ENCODE measurements around the gene SKIC3.

The SKIC3 gene

GRCh38 chr5:95563367-95563766 is 8.6 kb upstream of the SKIC3 start:
- H3K4me3 Mint-ChIP-seq: no peak overlapping the region
- TF ChIP-seq, protein P1, sequence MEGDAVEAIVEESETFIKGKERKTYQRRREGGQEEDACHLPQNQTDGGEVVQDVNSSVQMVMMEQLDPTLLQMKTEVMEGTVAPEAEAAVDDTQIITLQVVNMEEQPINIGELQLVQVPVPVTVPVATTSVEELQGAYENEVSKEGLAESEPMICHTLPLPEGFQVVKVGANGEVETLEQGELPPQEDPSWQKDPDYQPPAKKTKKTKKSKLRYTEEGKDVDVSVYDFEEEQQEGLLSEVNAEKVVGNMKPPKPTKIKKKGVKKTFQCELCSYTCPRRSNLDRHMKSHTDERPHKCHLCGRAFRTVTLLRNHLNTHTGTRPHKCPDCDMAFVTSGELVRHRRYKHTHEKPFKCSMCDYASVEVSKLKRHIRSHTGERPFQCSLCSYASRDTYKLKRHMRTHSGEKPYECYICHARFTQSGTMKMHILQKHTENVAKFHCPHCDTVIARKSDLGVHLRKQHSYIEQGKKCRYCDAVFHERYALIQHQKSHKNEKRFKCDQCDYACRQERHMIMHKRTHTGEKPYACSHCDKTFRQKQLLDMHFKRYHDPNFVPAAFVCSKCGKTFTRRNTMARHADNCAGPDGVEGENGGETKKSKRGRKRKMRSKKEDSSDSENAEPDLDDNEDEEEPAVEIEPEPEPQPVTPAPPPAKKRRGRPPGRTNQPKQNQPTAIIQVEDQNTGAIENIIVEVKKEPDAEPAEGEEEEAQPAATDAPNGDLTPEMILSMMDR (IDR thresholded peaks at IDR 0.05; ENCODE audit: unreplicated experiment in 3 of 3): no peak

GRCh38 chr5:95562282-95562681 is 7.5 kb upstream of the SKIC3 start:
- H3K4me3 Mint-ChIP-seq: no peak overlapping the region
- H3K4me1 Mint-ChIP-seq: peaks cover 8% of the 10 kb centered on the region
- TF ChIP-seq, protein P1 (IDR thresholded peaks at IDR 0.05; ENCODE audit: unreplicated experiment in 3 of 3): no peak
- no peak overlapping the region for H3K27ac Mint-ChIP-seq
- no peaks in the 10 kb centered on the region for H3K9me3 Mint-ChIP-seq
- H3K27me3 Mint-ChIP-seq (ENCODE audit: low read depth): no peaks in the 10 kb centered on the region
- peaks cover 9% of the 10 kb centered on the region for H3K36me3 Mint-ChIP-seq (ENCODE audit: low read depth)

More at GRCh38 chr5:95563367-95563766, 8.6 kb upstream of the SKIC3 start:
- peaks cover 8% of the 10 kb centered on the region for H3K4me1 Mint-ChIP-seq
- no peak overlapping the region for H3K27ac Mint-ChIP-seq
- no peaks in the 10 kb centered on the region for H3K9me3 Mint-ChIP-seq
- no peaks in the 10 kb centered on the region for H3K27me3 Mint-ChIP-seq (ENCODE audit: low read depth)
- H3K36me3 Mint-ChIP-seq (ENCODE audit: low read depth): peaks cover 13% of the 10 kb centered on the region

DNA sequence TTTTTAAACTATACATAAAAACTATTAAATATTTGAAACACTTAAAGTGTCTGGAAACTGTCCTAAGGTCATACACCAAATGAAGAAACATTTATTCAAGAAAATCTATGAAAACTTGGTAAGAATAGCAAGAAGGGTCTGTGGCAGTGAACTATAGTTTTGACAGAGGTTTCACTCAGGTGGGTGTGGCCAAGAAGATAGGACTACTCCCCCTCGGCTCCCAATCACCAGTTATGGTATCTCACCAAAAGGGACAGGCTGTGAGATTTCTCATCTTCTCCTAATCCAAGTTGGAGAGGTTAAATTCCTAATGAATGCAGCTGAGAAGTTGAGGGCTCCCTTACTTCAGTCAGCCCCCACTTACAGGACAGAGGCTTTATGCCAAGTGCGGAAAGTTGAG is 3.1 kb upstream of the SKIC3 start:
- H3K27ac Mint-ChIP-seq: no peak overlapping the region
- peaks cover 8% of the 10 kb centered on the region for H3K36me3 Mint-ChIP-seq (ENCODE audit: low read depth)
- no peaks in the 10 kb centered on the region for H3K27me3 Mint-ChIP-seq (ENCODE audit: low read depth)
- no peaks in the 10 kb centered on the region for H3K9me3 Mint-ChIP-seq
- TF ChIP-seq, protein P1 (IDR thresholded peaks at IDR 0.05; ENCODE audit: unreplicated experiment in 3 of 3): no peak
- no peak overlapping the region for H3K4me3 Mint-ChIP-seq
- H3K4me1 Mint-ChIP-seq: peaks cover 22% of the 10 kb centered on the region

GRCh38 chr5:95555553-95555952 is 776 bp upstream of the SKIC3 start:
- H3K36me3 Mint-ChIP-seq (ENCODE audit: low read depth): peaks cover 16% of the 10 kb centered on the region

DNA sequence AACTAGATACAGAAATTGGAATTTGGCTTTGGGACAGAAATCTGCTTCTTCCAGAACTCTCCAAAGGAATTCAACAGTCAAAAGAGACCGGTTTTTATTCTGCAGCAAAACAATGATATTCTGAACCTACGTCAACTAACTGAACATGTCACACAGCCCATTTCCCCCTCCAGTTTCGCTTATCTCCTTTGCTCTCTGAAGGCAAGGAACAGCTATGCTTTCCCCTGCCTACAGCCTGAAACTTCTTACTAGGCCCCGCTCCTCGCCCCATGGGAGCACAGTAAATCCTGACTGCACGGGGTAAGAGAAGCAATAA is 488 bp downstream of the SKIC3 start:
- Mint-ChIP-seq H3K27me3 (ENCODE audit: low read depth) (no peaks in the 10 kb centered on the region), H3K36me3 (ENCODE audit: low read depth) (peaks cover 24% of the 10 kb centered on the region), H3K4me1 (peaks cover 35% of the 10 kb centered on the region), H3K27ac (peak overlapping the region; percentile 86 to 91 (median 91)), H3K9me3 (no peaks in the 10 kb centered on the region), H3K4me3 (peak overlapping the region; percentile 92 to 97 (median 94))
- TF ChIP-seq, protein P1 (IDR thresholded peaks at IDR 0.05; ENCODE audit: unreplicated experiment in 3 of 3): no peak

More at GRCh38 chr5:95555553-95555952, 776 bp upstream of the SKIC3 start:
- TF ChIP-seq, protein P1 (IDR thresholded peaks at IDR 0.05; ENCODE audit: unreplicated experiment in 3 of 3): no peak
- H3K9me3 Mint-ChIP-seq: no peaks in the 10 kb centered on the region
- H3K27me3 Mint-ChIP-seq (ENCODE audit: low read depth): no peaks in the 10 kb centered on the region
- peak overlapping the region; percentile 86 to 91 (median 91) for H3K27ac Mint-ChIP-seq
- peak overlapping the region; percentile 92 to 97 (median 94) for H3K4me3 Mint-ChIP-seq
- H3K4me1 Mint-ChIP-seq: peaks cover 35% of the 10 kb centered on the region

DNA sequence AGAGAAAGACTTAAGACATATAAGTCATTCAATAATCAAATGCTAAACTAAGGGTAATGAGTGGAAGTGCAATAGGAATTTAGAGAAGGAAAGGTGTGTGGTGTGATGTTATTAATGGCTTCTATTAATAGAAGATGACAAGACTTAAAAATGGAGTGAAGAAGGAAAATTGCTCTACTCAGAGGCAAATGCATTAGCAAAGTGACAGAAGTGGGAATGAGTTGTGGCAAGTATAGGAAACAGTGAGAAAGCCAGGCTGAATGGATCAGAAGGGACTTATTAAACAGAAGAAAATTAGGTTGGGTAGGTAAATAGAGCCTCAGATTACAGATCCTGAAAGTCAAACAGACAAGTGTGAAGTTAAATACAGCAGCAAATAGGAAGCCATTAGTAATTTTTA is 5.7 kb downstream of the SKIC3 start:
- H3K4me1 Mint-ChIP-seq: peaks cover 20% of the 10 kb centered on the region
- no peak overlapping the region for H3K27ac Mint-ChIP-seq
- peaks cover 35% of the 10 kb centered on the region for H3K36me3 Mint-ChIP-seq (ENCODE audit: low read depth)
- no peaks in the 10 kb centered on the region for H3K9me3 Mint-ChIP-seq
- H3K27me3 Mint-ChIP-seq (ENCODE audit: low read depth): no peaks in the 10 kb centered on the region
- TF ChIP-seq, protein P1 (IDR thresholded peaks at IDR 0.05; ENCODE audit: unreplicated experiment in 3 of 3): no peak
- no peak overlapping the region for H3K4me3 Mint-ChIP-seq
